IMR-90 (cell line): ENCODE data around the gene GSN. TPM values are rescaled to one million over a fixed set of nuclear protein-coding genes. Genes with fewer than 3 reads are reported as not detected.

ENCODE experiments used
- ATAC-seq: fragments of 200-7000 bp; cut with Tn5 transposase; 2 replicates; pipeline ENCODE4 v1.9.1; 2020; ENCODE audit warnings: low read depth, mild to moderate bottlenecking, moderate library complexity
- BruUV-seq: library from RNA; stranded (reverse); fragments of 400-500 nt; replicated peaks from 2 replicates; lab custom pipeline; 2021; lab: Mats Ljungman, UMichigan
- CTCF ChIA-PET: fragments of 300-600 bp; formaldehyde crosslinking; extraction: SDS; loops from one replicate; lab custom pipeline; 2021; ENCODE audit warnings: antibody characterized with exemption; lab: Yijun Ruan, JAX
- POLR2A ChIA-PET: fragments of 300-600 bp; sonication (Branson Sonifier 250); formaldehyde crosslinking; loops from one replicate; lab custom pipeline; 2022; ENCODE audit warnings: antibody characterized with exemption; ENCODE audit not compliant: unreplicated experiment; lab: Charles Lee
- DNase-seq: peaks from one replicate; pipeline ENCODE4 v3.0.0; 2013
- H2AFZ ChIP-seq: replicated peaks from 2 replicates; pipeline ENCODE3; 2013; ENCODE audit warnings: low read length, mild to moderate bottlenecking; ENCODE audit not compliant: poor library complexity
- H2AK5ac ChIP-seq: 2 replicates; pipeline ENCODE4 v1.6.1; 2013; ENCODE audit warnings: low read depth, low read length, inconsistent platforms
- H2AK9ac ChIP-seq: replicated peaks from 2 replicates; pipeline ENCODE3; 2013; ENCODE audit warnings: mild to moderate bottlenecking, low read depth, low read length, moderate library complexity; ENCODE audit not compliant: poor library complexity
- H2BK120ac ChIP-seq: 2 replicates; pipeline ENCODE4 v1.6.1; 2013; ENCODE audit warnings: low read depth, low read length, inconsistent platforms
- H2BK15ac ChIP-seq: 3 replicates; pipeline ENCODE4 v1.6.1; 2013; ENCODE audit warnings: low read depth, low read length, inconsistent platforms
- H2BK20ac ChIP-seq: 2 replicates; pipeline ENCODE4 v1.6.1; 2013; ENCODE audit warnings: low read depth, mild to moderate bottlenecking, inconsistent platforms, low read length, moderate library complexity
- H2BK5ac ChIP-seq: 2 replicates; pipeline ENCODE4 v1.6.1; 2013; ENCODE audit warnings: mild to moderate bottlenecking, low read depth, low read length, inconsistent platforms; ENCODE audit not compliant: poor library complexity, severe bottlenecking
- H3K14ac ChIP-seq: replicated peaks from 2 replicates; pipeline ENCODE4 v1.6.1; 2013; ENCODE audit warnings: low read depth, low read length, inconsistent platforms
- H3K18ac ChIP-seq: 2 replicates; pipeline ENCODE4 v1.6.1; 2013; ENCODE audit warnings: low read depth, low read length, control low read depth
- H3K23ac ChIP-seq: 2 replicates; pipeline ENCODE4 v1.6.1; 2013; ENCODE audit warnings: low read depth, low read length, inconsistent platforms
- H3K27ac ChIP-seq: 2 replicates; pipeline ENCODE4 v1.5.1; 2013; ENCODE audit warnings: mild to moderate bottlenecking, control low read depth, low read length; ENCODE audit not compliant: insufficient read depth
- H3K27me3 ChIP-seq: 2 replicates; pipeline ENCODE4 v1.6.1; 2013; ENCODE audit warnings: low read length; ENCODE audit not compliant: control insufficient read depth, insufficient read depth
- H3K36me3 ChIP-seq: 2 replicates; pipeline ENCODE4 v1.6.1; 2013; ENCODE audit warnings: low read length, mixed read lengths; ENCODE audit not compliant: control insufficient read depth, insufficient read depth
- H3K4ac ChIP-seq: 2 replicates; pipeline ENCODE4 v1.6.1; 2013; ENCODE audit warnings: low read depth, low read length, inconsistent platforms
- H3K4me1 ChIP-seq: 2 replicates; pipeline ENCODE4 v1.6.1; 2013; ENCODE audit warnings: low read length, mixed read lengths; ENCODE audit not compliant: control insufficient read depth, insufficient read depth
- H3K4me2 ChIP-seq: 2 replicates; pipeline ENCODE4 v1.6.1; 2013; ENCODE audit warnings: low read depth, mild to moderate bottlenecking, control low read depth, low read length, moderate library complexity
- H3K4me3 ChIP-seq: 2 replicates; pipeline ENCODE4 v1.5.1; 2013; ENCODE audit warnings: low read depth, mild to moderate bottlenecking, control low read depth, low read length, moderate library complexity; ENCODE audit not compliant: insufficient read depth
- H3K56ac ChIP-seq: 2 replicates; pipeline ENCODE4 v1.6.1; 2013; ENCODE audit warnings: low read length, inconsistent platforms; ENCODE audit not compliant: insufficient read depth; ENCODE audit errors: extremely low read depth
- H3K79me1 ChIP-seq, 2 experiments: 2 replicates each; pipeline ENCODE4 v1.6.1; 2013; ENCODE audit warnings: low read length in 2 of 2, inconsistent platforms in 1 of 2, low read depth in 1 of 2
- H3K9ac ChIP-seq: 2 replicates; pipeline ENCODE4 v1.6.1; 2013; ENCODE audit warnings: low read depth, low read length, control low read depth
- H3K9me1 ChIP-seq: 2 replicates; pipeline ENCODE4 v1.6.1; 2013; ENCODE audit warnings: low read length, inconsistent platforms; ENCODE audit not compliant: insufficient read depth
- H3K9me3 ChIP-seq: 2 replicates; pipeline ENCODE4 v1.6.1; 2013; ENCODE audit warnings: low read length; ENCODE audit not compliant: control insufficient read depth, insufficient read depth
- H4K20me1 ChIP-seq: 2 replicates; pipeline ENCODE4 v1.6.1; 2013; ENCODE audit warnings: low read length, inconsistent platforms; ENCODE audit not compliant: insufficient read depth
- H4K5ac ChIP-seq: 2 replicates; pipeline ENCODE4 v1.6.1; 2013; ENCODE audit warnings: mild to moderate bottlenecking, low read depth, low read length, control low read depth
- H4K8ac ChIP-seq, 2 experiments: 2 replicates each; pipeline ENCODE4 v1.6.1; 2013; ENCODE audit warnings: low read depth in 2 of 2, low read length in 2 of 2, control low read depth in 1 of 2, inconsistent platforms in 1 of 2
- H4K91ac ChIP-seq: 2 replicates; pipeline ENCODE4 v1.6.1; 2013; ENCODE audit warnings: low read depth, low read length, inconsistent platforms; ENCODE audit not compliant: insufficient read depth
- BHLHE40 ChIP-seq: fragments of 150-350 bp; IDR thresholded peaks from 2 replicates; pipeline ENCODE4 v1.6.1; 2016; ENCODE audit warnings: mild to moderate bottlenecking, low read depth, low read length
- CEBPB ChIP-seq: IDR thresholded peaks from 2 replicates; pipeline ENCODE4 v1.6.1; 2012; ENCODE audit warnings: low read depth, low read length, improper control_type of control experiment
- CHD1 ChIP-seq: IDR thresholded peaks from 2 replicates; pipeline ENCODE4 v1.6.1; 2012; ENCODE audit warnings: low read depth, low read length, improper control_type of control experiment
- FOS ChIP-seq: fragments of 150-350 bp; IDR thresholded peaks from 2 replicates; pipeline ENCODE4 v1.6.1; 2016; ENCODE audit warnings: low read depth, low read length
- MAFK ChIP-seq: IDR thresholded peaks from 2 replicates; pipeline ENCODE4 v1.6.1; 2012; ENCODE audit warnings: low read depth, low read length, improper control_type of control experiment
- MAZ ChIP-seq: IDR thresholded peaks from 2 replicates; pipeline ENCODE4 v1.6.1; 2012; ENCODE audit warnings: low read depth, mild to moderate bottlenecking, low read length, improper control_type of control experiment, moderate library complexity, borderline replicate concordance
- MXI1 ChIP-seq: IDR thresholded peaks from 2 replicates; pipeline ENCODE4 v1.6.1; 2012; ENCODE audit warnings: low read depth, mild to moderate bottlenecking, low read length, moderate library complexity, borderline replicate concordance
- NFE2L2 ChIP-seq: fragments of 150-350 bp; IDR thresholded peaks from 2 replicates; pipeline ENCODE4 v1.6.1; 2016; ENCODE audit warnings: low read depth, mild to moderate bottlenecking, low read length
- POLR2A ChIP-seq: IDR thresholded peaks from 2 replicates; pipeline ENCODE4 v1.6.1; 2012; ENCODE audit warnings: mild to moderate bottlenecking, low read depth, low read length
- RAD21 ChIP-seq: IDR thresholded peaks from 2 replicates; pipeline ENCODE4 v1.6.1; 2012; ENCODE audit warnings: low read length, improper control_type of control experiment
- RCOR1 ChIP-seq: IDR thresholded peaks from 2 replicates; pipeline ENCODE4 v1.6.1; 2012; ENCODE audit warnings: mild to moderate bottlenecking, low read length, improper control_type of control experiment; ENCODE audit not compliant: insufficient replicate concordance
- RFX5 ChIP-seq: IDR thresholded peaks from 2 replicates; pipeline ENCODE4 v1.8.0; 2012; ENCODE audit warnings: low read depth, mild to moderate bottlenecking, low read length, moderate library complexity
- SMC3 ChIP-seq: fragments of 150-350 bp; IDR thresholded peaks from 2 replicates; pipeline ENCODE4 v1.6.1; 2016; ENCODE audit warnings: low read depth, mild to moderate bottlenecking, antibody characterized with exemption, low read length, moderate library complexity
- WGBS, 2 experiments: methylation state at CpG; one replicate each; pipeline versions ENCODE4 v1.1.5 to v1.1.7; 2013; ENCODE audit warnings: missing lambda C conversion rate in 2 of 2; ENCODE audit not compliant: insufficient read length in 1 of 2; ENCODE audit errors: extremely low coverage in 2 of 2; 5-methylcytosine and 5-hydroxymethylcytosine counted together
- dilution Hi-C: fragments of 300-500 bp; cut with HindIII; formaldehyde crosslinking; loops from one replicate; pipeline ENCODE4 v1.14.3; 2018; ENCODE audit warnings: low sequenced_read_pairs; ENCODE audit not compliant: unreplicated experiment
- in situ Hi-C: fragments of 300-500 bp; cut with MboI; formaldehyde crosslinking; loops from 3 replicates; pipeline ENCODE4 v1.14.3; 2019; ENCODE audit warnings: low sequenced_read_pairs, inconsistent platforms, mixed read lengths
- intact Hi-C: fragments of 100-400 bp; cut with micrococcal nuclease; formaldehyde crosslinking; loops from 2 replicates; pipeline ENCODE4 v1.10.0; 2022
- polyA plus RNA-seq, 3 experiments: library from polyadenylated mRNA; depleted of rRNA; stranded (reverse); fragments of >200 nt; gene quantifications; 2 replicates each; pipeline ENCODE4 v1.2.3, GENCODE V29; 2012; ENCODE audit warnings: low replicate concordance in 1 of 3
- total RNA-seq: library from RNA; depleted of rRNA; stranded (reverse); fragments of >200 nt; gene quantifications from 2 replicates; pipeline ENCODE4 v1.2.3, GENCODE V29; 2012
- TF ChIP-seq, protein P1 (sequence below): conservative IDR thresholded peaks from 2 replicates; pipeline ENCODE4 v1.5.1; 2012; ENCODE audit warnings: mild to moderate bottlenecking, low read depth, low read length, improper control_type of control experiment
- TF ChIP-seq, protein P2 (sequence below): fragments of 150-350 bp; IDR thresholded peaks from 2 replicates; pipeline ENCODE4 v1.6.1; 2016; ENCODE audit warnings: low read depth, mild to moderate bottlenecking, low read length, moderate library complexity, borderline replicate concordance
- TF ChIP-seq, protein P3 (sequence below): fragments of 150-350 bp; IDR thresholded peaks from 2 replicates; pipeline ENCODE4 v1.6.1; 2017; ENCODE audit warnings: mild to moderate bottlenecking, antibody characterized with exemption, low read length, low read depth

The GSN gene
- total and polyA plus RNA-seq, 2 of the 4 experiments (the other 2 are of a cell fraction) = 495 to 547 TPM

DNA sequence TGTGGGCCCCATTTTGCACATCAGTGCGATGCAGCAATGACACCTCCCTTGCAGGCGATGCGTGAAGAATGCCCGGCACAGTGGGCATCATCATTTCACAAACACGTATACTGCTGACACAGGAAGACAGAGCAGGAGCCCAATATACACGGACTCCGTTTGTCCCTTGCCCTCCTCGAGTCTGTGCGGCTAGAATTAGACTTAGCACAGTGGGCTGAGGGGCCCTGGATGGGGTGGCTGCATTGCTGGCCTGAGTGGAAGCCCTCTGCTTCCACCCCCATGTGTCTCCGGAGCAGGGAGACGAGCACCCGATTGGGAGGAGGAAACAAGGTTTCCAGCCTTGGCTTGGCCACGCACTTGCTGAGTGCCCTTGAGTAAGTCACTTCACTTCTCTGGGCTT, 40.8 kb downstream of the GSN start:
- ATAC-seq (no peak), DNase-seq (no peak)
- H2AK9ac ChIP-seq = no peak overlapping the region
- peaks cover 72% of the 10 kb centered on the region for H3K36me3 ChIP-seq
- no peak overlapping the region for H3K14ac ChIP-seq
- H4K20me1 ChIP-seq = no peaks in the 10 kb centered on the region; the same call in 1 of the 2 replicates
- no peak overlapping the region for H2AK5ac ChIP-seq
- no peak for TF ChIP-seq POLR2A
- TF ChIP-seq, protein P1, sequence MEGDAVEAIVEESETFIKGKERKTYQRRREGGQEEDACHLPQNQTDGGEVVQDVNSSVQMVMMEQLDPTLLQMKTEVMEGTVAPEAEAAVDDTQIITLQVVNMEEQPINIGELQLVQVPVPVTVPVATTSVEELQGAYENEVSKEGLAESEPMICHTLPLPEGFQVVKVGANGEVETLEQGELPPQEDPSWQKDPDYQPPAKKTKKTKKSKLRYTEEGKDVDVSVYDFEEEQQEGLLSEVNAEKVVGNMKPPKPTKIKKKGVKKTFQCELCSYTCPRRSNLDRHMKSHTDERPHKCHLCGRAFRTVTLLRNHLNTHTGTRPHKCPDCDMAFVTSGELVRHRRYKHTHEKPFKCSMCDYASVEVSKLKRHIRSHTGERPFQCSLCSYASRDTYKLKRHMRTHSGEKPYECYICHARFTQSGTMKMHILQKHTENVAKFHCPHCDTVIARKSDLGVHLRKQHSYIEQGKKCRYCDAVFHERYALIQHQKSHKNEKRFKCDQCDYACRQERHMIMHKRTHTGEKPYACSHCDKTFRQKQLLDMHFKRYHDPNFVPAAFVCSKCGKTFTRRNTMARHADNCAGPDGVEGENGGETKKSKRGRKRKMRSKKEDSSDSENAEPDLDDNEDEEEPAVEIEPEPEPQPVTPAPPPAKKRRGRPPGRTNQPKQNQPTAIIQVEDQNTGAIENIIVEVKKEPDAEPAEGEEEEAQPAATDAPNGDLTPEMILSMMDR = no peak
- TF ChIP-seq NFE2L2 = no peak
- TF ChIP-seq MAFK = no peak
- no peak for TF ChIP-seq CHD1
- TF ChIP-seq MAZ = no peak
- no peak for TF ChIP-seq MXI1
- TF ChIP-seq RAD21 = no peak
- no peak for TF ChIP-seq BHLHE40
- no peak for TF ChIP-seq RCOR1
- TF ChIP-seq, protein P2, sequence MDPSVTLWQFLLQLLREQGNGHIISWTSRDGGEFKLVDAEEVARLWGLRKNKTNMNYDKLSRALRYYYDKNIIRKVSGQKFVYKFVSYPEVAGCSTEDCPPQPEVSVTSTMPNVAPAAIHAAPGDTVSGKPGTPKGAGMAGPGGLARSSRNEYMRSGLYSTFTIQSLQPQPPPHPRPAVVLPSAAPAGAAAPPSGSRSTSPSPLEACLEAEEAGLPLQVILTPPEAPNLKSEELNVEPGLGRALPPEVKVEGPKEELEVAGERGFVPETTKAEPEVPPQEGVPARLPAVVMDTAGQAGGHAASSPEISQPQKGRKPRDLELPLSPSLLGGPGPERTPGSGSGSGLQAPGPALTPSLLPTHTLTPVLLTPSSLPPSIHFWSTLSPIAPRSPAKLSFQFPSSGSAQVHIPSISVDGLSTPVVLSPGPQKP = no peak
- no peak for TF ChIP-seq CEBPB
- TF ChIP-seq, protein P3, sequence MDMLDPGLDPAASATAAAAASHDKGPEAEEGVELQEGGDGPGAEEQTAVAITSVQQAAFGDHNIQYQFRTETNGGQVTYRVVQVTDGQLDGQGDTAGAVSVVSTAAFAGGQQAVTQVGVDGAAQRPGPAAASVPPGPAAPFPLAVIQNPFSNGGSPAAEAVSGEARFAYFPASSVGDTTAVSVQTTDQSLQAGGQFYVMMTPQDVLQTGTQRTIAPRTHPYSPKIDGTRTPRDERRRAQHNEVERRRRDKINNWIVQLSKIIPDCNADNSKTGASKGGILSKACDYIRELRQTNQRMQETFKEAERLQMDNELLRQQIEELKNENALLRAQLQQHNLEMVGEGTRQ = no peak
- TF ChIP-seq RFX5 = no peak
- no peak for TF ChIP-seq SMC3
- no peak for TF ChIP-seq FOS
- in situ Hi-C loops = no loop called here
- intact Hi-C loops = no loop called here
- no peak overlapping the region for H2BK20ac ChIP-seq
- H3K23ac ChIP-seq = no peak overlapping the region
- H3K4ac ChIP-seq = no peak overlapping the region
- dilution Hi-C loops = no loop called here
- H3K4me2 ChIP-seq = no peak overlapping the region
- H3K56ac ChIP-seq = no peak overlapping the region
- no peaks in the 10 kb centered on the region for H3K9me3 ChIP-seq
- 67% methylated on average over 9 of the region's 13 CpGs; no CpG with 5 or more reads in 1 of the 2 experiments for WGBS, 2 experiments
- H2AFZ ChIP-seq = no peak overlapping the region
- no peaks in the 10 kb centered on the region; the same call in 1 of the 2 replicates for H3K9me1 ChIP-seq
- H3K9ac ChIP-seq = no peak overlapping the region
- no peak overlapping the region for H2BK120ac ChIP-seq
- ChIA-PET CTCF (no interaction called here), POLR2A (no interaction called here)
- H4K8ac ChIP-seq = no peak overlapping the region
- no peak overlapping the region for H2BK5ac ChIP-seq
- no peak overlapping the region for H4K5ac ChIP-seq
- H3K4me1 ChIP-seq = no peaks in the 10 kb centered on the region
- H4K91ac ChIP-seq = no peak overlapping the region
- no peak overlapping the region for H3K27ac ChIP-seq
- no peaks in the 10 kb centered on the region for H3K27me3 ChIP-seq
- H3K79me1 ChIP-seq = peaks cover 0 to 11% of the 10 kb centered on the region in 2 experiments
- no peak overlapping the region for H3K4me3 ChIP-seq
- H2BK15ac ChIP-seq = no peak overlapping the region
- BruUV-seq = no TSS peak
- H3K18ac ChIP-seq = no peak overlapping the region
